AG04449 (cell line): ENCODE results near the gene TMEM87B.

Source experiments
- CTCF ChIA-PET: fragments of 350-600 bp; formaldehyde crosslinking; extraction: SDS; loops from one replicate; lab custom pipeline; 2021; ENCODE audit warnings: antibody characterized with exemption; lab: Yijun Ruan, JAX
- POLR2A ChIA-PET: fragments of 400-600, 350-600 bp; formaldehyde crosslinking; extraction: SDS; loops from one replicate; lab custom pipeline; 2020; ENCODE audit warnings: antibody characterized with exemption, inconsistent platforms; lab: Yijun Ruan, JAX
- DNase-seq: peaks from one replicate; pipeline ENCODE4 v3.0.0-alpha.2; 2010; ENCODE audit warnings: low read depth, low spot score
- H3K4me3 ChIP-seq: 2 replicates; pipeline ENCODE4 v1.5.1; 2011; ENCODE audit warnings: low read depth, mild to moderate bottlenecking, control low read depth, low read length
- CTCF ChIP-seq: IDR thresholded peaks from one replicate; pipeline ENCODE4 v1.5.1; 2011; ENCODE audit warnings: mild to moderate bottlenecking, moderate library complexity, low read length, control low read depth, inconsistent platforms; ENCODE audit not compliant: insufficient read depth; ENCODE audit errors: missing control alignments

The TMEM87B gene

DNA sequence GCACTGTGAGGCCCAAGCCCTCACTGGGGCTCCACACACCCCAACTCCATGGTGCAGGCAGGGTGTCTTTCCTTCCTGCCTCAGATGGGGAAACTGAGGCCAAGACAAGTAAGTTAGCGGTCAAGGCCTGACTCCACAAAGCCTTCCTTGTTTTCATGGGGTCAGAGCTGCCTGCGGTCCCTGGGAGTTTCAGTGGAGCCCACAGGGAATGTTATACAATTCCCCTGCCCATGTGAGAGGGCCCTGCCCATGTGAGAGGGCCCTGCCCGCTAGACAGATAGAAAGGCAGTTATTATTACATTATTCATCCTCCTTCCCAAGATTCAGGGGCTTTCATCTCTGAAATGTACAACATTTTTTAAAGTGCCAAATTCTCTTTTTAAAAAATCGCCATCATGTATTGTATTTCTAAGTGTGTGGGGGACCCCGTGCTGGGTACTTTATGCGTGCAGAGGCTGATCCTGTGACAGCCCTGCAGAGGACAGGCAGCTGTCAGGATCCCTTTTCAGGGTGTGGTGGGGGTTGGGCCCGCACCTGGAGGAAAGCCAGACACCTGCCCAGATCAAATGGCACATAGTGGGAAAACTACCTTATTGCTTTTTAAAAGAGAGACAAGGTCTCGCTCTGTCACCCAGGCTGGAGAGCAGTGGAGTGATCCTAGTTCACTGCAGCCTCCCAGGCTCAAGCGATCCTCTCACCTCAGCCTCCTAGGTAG is 106.5 kb downstream of the TMEM87B start:
- no peak for TF ChIP-seq CTCF
- ChIA-PET POLR2A (no interaction called here), CTCF (no interaction called here)
- no peak for DNase-seq
- H3K4me3 ChIP-seq = no peak overlapping the region

- CTCF ChIA-PET = no interaction called here
- POLR2A ChIA-PET = no interaction called here
- no peak overlapping the region for H3K4me3 ChIP-seq
- TF ChIP-seq CTCF = no peak
- no peak for DNase-seq
Measured at GRCh38 chr2:112162341-112162740, 107.3 kb downstream of the TMEM87B start.

- POLR2A ChIA-PET = no interaction called here
- DNase-seq = no peak
- CTCF ChIA-PET = no interaction called here
- H3K4me3 ChIP-seq = no peak overlapping the region
- no peak for TF ChIP-seq CTCF
Measured at GRCh38 chr2:112162956-112163355, 107.9 kb downstream of the TMEM87B start.

- no peak for DNase-seq
- CTCF ChIA-PET = no interaction called here
- no peak for TF ChIP-seq CTCF
Measured at GRCh38 chr2:112163541-112163981, 108.5 kb downstream of the TMEM87B start.

DNA sequence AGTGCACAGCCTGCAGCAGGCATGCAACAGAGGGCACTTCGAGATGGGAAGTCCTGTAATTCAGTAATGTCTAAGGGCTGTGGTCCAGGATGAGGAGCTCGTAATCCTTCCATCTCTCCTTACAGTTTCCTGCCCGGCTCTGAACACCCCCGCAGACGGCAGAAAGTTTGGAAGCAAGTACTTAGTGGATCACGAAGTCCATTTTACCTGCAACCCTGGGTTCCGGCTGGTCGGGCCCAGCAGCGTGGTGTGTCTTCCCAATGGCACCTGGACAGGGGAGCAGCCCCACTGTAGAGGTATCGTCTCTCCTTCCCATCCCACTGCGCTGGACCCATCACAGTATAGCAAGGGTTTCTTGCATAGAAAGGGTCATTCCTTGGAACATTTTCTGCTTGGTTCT is 109.8 kb downstream of the TMEM87B start:
- CTCF ChIA-PET = no interaction called here
- no peak for TF ChIP-seq CTCF
- DNase-seq = no peak

More at GRCh38 chr2:112163541-112163981, 108.5 kb downstream of the TMEM87B start:
- no peak overlapping the region for H3K4me3 ChIP-seq
- POLR2A ChIA-PET = no interaction called here

DNA sequence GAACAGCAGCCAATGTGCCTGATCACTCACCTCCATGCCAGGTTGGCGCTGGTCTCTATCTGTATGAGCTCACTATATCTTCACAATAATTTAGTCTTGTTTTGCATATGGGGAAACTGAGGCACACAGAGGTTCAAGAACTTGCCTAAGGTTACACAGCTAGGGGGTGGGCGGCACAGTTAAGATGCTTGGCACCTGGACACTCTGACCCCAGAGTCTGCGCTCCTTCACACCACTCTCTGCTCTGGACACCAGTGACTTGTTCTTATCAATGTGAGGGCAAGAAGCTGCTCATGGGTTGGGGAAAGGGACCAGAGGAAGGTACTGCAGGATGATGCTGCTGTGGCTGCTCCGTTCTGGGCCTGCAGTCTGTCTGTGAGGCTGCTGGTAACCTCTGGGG is 110.2 kb downstream of the TMEM87B start:
- TF ChIP-seq CTCF = no peak
- H3K4me3 ChIP-seq = no peak overlapping the region
- DNase-seq = no peak
- POLR2A ChIA-PET = no interaction called here
- CTCF ChIA-PET = no interaction called here

More for the DNA sequence above, 109.8 kb downstream of the TMEM87B start:
- no peak overlapping the region for H3K4me3 ChIP-seq
- POLR2A ChIA-PET = no interaction called here
